GM10248 (cell line): ENCODE data around the gene PRR20D.
"Not testable (repeated sequence)": the region's sequence is repeated elsewhere in the genome, so short reads cannot be mapped to it uniquely, and the experiment has no call there.

Source experiments
- CTCF ChIA-PET: fragments of 300-600 bp; sonication (Branson Sonifier 250); formaldehyde crosslinking; extraction: SDS; loops from one replicate; lab custom pipeline; 2021; ENCODE audit warnings: antibody characterized with exemption; lab: Yijun Ruan, JAX
- POLR2A ChIA-PET: fragments of 350-650 bp; sonication (Branson Sonifier 250); formaldehyde crosslinking; extraction: SDS; loops from one replicate; lab custom pipeline; 2020; ENCODE audit warnings: antibody characterized with exemption; lab: Yijun Ruan, JAX
- DNase-seq: peaks from one replicate; pipeline ENCODE4 v3.0.0; 2012; ENCODE audit errors: extremely low spot score
- CTCF ChIP-seq: IDR thresholded peaks from 2 replicates; pipeline ENCODE4 v1.5.1; 2012; ENCODE audit warnings: mild to moderate bottlenecking, low read depth; ENCODE audit errors: extremely low read depth, missing control alignments, control extremely low read depth

The PRR20D gene

GRCh38 chr13:57148106-57148505, 12.3 kb upstream of the PRR20D start:
- DNase-seq, CTCF ChIA-PET, POLR2A ChIA-PET: not testable (repeated sequence)

DNA sequence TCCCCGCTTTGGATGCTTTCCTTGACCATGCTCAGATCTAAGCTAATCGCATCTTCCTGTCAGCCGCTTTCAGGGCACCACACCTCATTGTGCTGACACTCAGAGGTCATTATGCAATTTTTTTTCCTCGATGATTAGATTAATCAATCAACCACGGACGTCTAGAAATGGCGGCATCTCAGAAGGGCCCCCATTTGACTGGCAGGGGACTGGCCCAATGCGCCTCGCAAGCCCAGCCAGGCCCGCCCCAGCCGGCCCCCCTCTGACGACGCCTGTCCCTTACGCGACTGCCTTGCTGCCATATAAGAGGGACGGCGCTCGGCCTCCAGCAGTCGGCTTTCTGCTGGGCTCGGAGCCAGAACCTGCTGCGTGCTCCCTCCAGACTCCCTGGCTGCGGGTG, 6.7 kb upstream of the PRR20D start, which contains the start of gene PRR20C:
Gene PRR20C, plus strand, starts transcription at position 301 of the 400 bp plus-strand sequence. CDS start 387 bp downstream, outside the sequence.
- POLR2A ChIA-PET, CTCF ChIA-PET, DNase-seq: not testable (repeated sequence)

DNA sequence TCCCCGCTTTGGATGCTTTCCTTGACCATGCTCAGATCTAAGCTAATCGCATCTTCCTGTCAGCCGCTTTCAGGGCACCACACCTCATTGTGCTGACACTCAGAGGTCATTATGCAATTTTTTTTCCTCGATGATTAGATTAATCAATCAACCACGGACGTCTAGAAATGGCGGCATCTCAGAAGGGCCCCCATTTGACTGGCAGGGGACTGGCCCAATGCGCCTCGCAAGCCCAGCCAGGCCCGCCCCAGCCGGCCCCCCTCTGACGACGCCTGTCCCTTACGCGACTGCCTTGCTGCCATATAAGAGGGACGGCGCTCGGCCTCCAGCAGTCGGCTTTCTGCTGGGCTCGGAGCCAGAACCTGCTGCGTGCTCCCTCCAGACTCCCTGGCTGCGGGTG, 6.5 kb downstream of the PRR20D start, which contains the start of gene PRR20E:
Gene PRR20E, plus strand, starts transcription at position 301 of the 400 bp plus-strand sequence. CDS start 387 bp downstream, outside the sequence.
- DNase-seq, CTCF ChIA-PET, POLR2A ChIA-PET: not testable (repeated sequence)

DNA sequence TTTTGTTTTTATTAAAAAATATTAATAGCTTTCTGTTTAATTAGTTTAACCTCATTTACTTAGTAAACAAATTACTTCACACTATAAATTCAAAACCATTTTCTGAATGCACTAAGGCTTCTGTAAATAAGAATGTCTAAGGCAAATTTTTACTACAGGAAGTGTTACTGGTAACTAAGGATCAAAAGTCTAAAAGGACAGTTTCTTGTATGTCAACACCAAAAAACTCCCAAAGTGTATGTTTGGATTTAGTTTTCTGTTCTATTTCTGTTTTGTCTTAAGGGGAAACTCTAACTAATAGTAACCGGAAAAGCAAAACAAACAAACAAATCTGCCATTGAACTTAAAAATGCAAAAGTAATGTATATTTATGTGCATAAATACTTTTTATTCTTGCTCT, 31.2 kb downstream of the PRR20D start:
- ChIA-PET POLR2A (no interaction called here), CTCF (no interaction called here)
- DNase-seq = no peak
- no peak for TF ChIP-seq CTCF

DNA sequence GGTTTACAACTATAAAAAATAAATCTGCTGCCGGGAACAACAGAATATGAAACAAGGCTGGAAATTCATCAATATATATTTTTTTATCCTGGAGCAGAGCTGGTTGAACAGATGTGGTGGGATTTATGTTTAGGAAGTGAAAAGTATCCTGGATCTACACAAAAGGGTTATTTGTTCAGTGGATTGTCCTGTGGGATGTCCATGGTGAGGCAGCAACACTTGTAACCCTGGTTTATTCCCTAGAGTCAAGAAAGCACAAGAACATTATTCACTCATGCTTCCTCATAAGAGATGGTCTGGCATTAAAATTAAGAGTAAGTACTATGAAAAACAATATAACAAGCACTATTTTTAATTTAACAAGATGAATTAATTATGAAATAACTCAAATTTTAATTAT, 52.6 kb downstream of the PRR20D start:
- no peak for DNase-seq
- no peak for TF ChIP-seq CTCF
- CTCF ChIA-PET = no interaction called here
- POLR2A ChIA-PET = no interaction called here
